Measurements from ENCODE around the gene RTRAF.

The RTRAF gene

DNA sequence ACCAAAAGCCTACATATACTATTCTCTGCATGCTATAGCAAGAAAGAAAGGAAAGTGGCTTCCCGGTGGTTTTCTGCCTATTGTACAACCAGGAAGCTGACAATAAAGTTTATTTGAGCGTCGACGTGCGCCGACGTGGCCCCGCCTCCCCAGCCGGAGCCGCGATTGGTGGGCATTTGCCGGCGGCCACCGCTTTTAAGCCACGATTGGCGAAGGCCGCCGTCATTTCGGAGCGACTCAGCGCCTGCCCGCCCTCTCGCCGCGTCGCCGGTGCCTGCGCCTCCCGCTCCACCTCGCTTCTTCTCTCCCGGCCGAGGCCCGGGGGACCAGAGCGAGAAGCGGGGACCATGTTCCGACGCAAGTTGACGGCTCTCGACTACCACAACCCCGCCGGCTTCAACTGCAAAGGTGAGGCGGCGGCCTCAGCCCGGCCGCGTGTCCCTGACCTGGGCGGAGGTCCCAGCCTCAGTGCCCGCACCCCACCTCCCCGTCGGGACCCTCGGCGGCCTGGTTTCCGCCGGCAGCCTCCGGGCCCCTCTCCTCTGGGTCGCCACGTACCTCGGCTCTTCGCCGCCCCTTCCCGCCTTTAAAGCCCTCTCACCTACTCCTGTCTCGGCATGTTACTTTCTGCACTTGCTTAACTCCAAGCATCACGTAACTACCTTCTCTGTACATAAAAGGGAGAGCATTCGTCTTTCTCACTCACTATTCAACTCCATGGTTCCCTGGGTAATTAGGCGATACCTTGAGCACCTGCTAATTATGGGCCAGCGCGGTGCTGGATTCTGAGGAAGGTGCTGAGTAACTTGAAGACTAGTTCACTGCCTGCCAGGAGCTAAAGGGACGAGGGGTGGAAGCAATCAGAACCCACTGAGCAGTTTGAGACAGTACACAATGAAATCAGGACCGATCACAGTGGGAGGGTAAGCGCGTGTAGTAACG, at the start of gene RTRAF:
Gene RTRAF, plus strand, starts transcription at position 254 of the 942 bp plus-strand sequence. Its CDS starts 94 bp downstream, at position 348.
- peak; percentile 78 to 86 (median 85) for DNase-seq

DNA sequence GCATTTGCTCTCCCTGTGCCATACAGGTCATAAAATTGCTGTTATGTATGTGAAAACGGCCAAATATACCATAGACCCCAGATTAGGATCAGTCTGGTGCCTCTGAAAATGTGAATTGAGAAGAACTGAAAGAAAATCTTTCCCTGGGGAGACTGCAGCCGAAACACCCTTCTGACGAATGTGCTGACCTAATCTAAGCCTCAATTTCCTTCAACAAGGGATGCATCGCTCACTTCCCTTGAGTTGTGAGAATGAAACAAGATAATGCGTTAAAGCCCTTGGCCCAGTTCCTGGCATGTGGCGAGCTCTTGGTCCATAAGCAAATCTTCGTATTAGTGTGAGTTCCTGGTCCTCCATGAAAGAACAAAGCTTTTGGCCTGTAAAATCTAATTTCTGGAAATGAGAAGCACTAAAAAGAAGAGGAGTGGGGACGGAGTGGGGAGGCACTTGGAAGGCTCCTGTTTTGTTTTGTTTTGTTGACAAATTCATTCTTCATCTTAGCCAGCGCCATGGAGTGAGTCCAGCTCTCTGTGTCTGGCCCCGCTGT, 49.5 kb upstream of the RTRAF start:
- DNase-seq: no peak

DNA sequence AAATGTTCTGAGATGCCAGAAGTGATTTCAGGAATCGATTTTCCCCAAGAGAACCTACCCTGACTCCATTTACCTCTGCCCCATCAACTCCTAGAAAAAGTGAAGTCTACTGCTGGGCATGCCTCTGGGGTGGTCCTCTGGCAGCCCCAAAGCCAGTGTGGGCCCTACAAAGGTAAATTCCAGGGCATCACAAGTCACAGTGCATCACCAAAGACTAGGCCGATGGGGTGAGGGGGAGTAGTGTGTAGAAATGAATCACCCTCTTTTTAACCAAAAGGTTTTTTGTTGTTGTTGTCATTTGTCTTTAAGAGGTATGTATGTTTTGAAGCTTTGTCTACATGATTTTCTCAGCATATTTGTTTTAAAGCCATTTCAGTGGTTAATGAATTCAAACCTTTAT, 46.4 kb upstream of the RTRAF start:
- DNase-seq: no peak

DNA sequence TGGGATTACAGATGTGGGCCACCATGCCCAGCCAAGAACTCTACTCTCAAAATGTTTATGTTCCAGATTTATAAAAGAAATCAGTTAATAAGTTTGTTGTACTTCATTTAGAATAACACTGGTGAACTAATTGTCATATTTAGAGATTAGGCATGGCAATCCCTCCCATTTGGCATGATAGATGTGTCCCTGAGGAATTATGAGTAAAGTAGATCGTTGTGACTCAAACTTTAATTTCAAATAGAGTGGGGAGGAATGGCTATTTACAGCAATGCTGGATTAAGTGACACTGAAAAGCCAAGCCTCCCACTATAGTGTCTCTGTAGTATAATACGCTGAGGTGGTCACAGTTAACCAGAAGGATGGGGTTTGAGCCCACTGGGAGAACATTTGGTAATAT, 39.3 kb upstream of the RTRAF start:
- DNase-seq: no peak

DNA sequence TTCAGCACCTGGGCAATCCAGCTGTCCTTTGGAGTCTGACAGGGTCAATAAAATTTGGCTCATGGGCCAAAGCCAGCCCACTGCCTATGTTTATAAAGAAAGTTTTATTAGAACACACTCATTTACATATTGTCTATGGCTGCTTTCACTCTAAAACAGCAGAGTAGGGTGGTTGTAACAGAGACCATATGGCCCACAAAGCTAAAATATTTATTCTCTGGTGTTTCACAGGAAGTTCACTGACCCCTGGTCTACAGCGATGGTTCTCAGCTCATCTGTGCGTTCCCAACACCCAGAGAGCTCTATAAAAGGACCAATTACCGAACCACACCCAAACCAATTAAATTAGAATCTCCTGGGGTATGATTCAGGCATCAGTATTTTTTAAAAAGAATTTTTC, 37.7 kb upstream of the RTRAF start:
- no peak for DNase-seq

DNA sequence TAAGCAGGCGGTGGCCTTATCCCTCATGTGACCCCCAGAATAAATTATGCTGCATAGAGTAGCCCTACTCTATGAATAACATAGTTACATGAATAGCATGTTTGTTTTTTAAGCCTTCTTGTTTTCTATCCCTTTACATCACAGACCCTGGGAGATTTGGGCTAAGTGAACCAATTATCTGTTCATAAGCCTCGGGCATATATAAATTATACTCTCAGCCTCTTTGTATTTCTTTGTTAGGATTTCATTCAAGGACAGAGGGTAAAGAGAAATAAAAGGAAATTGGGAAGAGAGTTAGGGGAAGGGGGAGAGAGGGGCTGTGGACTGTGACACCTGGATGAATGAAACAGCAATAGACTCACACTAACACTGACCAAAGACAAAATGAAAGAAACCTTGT, 35.3 kb upstream of the RTRAF start:
- no peak for DNase-seq

DNA sequence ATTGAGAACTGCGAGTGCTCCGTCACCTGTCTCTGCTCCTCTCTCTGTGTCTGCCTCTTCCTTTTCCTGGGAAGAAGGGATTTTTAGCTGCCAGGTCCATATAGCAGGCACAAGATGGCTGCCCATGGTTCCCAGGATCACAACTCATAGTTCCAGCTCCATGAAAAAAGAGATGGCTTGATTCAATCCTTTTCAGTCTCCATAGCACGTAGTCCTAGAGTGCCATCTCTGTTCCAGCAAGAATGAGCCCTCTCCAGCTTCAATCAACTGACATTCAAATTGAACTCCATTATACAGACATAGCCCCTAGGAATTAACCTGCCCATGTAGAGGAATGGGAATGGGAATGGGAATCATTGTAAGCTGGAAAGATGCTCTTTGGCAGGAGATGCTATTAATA, 34.7 kb upstream of the RTRAF start:
- no peak for DNase-seq

DNA sequence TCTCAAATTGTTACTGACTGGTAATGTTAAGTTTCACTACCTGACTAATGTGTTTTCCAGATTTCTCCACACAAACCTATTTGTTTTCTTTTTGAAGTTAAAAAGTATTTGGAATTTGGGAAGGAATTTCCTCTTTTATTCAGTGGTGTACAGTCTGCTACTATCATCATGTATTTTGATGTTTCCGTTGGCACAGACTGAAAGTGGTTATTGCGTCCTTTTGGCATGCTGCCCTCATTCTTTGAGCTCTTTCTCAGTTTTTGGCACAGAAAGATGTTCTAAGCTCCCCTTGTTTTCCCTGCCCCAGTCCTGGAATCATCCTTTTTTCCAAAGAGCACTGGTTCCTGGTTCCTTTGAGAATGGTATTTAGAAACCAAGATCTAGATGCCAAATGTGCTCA, 31.4 kb upstream of the RTRAF start:
- DNase-seq: no peak

DNA sequence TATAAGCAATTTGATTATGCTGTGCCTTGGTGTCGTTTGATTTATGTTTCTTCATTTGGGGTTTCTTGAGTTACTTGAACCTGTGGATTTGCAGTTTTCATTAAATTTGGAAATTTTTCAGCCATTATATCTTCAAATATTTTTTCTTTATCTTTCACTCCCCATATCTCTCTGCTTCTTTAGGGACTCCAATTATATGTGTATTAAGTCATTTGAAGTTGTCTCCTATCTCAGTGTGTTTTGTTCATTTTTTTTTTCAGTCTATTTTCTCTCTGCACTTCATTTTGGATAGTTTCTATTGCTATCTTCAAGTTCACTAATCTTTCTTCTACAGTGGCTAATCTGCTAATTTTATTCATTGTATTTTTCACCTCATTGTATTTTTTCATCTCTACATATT, 29.4 kb upstream of the RTRAF start:
- DNase-seq: no peak

DNA sequence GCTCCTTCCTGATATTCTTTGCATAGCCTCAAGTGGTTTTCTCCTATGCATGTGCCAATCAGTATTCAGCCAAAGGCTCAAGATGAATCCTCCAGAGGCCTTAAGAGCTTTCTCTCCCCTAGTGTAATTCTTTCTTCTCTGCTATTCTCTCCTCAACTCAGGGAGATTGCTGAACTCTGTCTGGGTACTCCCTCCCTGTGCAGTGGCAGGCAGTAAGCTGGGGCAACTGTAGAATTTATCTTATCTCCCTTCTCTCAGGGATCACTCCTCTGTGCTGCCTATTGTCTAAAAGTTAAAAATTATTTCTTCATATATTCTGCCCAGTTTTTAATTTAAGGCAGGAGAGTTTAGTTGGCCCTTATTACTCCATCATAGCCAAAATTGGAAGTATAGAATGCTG, 28.5 kb upstream of the RTRAF start:
- DNase-seq: no peak

DNA sequence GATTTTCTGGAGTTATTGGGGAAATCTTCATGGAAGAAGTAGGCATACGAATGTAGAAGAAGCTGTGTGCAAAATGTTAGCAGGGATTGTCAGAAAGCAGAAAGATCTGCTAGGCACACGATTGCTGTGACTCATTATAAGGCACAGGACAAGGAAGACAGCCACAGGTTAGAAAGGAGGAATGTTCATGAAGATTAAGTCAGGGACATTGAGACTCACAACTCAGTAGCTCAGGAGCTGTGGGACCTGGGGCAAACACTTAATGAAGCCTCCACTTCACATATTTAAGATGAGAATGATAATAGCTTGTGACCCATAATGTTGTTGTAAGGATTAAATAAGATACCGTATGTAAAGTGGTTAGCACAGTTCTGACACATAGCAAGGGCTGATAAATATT, 26.6 kb upstream of the RTRAF start:
- DNase-seq: no peak

DNA sequence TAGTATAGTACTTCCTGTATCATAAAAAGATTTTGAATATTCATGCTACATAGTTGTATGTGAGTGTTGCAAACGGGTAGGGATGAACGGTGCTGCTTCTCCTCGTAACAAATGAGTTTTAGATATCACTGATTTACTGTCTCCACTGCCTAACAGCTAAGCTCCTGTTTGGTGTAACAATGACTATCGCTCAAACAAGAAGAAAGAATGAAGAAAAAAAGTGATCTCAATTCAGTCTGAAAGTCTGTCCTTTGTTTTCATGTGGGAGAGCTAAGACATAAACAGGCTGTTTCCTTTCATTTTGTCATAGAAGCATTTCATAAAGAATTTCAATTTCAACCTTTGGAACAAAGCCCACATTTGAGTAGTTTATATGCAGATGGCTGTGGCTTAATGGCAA, 26.1 kb upstream of the RTRAF start:
- no peak for DNase-seq

DNA sequence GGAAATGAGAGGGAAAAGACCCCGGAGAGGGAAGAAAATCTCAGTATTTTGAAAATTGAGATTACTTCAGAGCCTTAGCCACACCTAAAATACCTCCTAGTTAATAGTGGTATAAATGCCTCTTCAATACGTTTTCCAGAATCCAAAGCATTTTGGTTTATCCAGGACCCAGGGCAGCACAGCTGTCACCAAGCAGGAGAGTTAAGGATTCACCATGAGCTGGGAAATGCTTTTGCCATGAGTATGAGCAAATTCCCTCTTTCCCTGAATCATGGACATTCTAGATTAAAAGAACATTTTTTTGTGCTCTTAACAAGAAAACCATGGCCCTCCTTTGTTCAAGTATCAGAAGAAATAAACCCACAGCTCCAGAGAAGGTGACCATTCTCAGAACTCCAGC, 21.8 kb upstream of the RTRAF start:
- DNase-seq: no peak

DNA sequence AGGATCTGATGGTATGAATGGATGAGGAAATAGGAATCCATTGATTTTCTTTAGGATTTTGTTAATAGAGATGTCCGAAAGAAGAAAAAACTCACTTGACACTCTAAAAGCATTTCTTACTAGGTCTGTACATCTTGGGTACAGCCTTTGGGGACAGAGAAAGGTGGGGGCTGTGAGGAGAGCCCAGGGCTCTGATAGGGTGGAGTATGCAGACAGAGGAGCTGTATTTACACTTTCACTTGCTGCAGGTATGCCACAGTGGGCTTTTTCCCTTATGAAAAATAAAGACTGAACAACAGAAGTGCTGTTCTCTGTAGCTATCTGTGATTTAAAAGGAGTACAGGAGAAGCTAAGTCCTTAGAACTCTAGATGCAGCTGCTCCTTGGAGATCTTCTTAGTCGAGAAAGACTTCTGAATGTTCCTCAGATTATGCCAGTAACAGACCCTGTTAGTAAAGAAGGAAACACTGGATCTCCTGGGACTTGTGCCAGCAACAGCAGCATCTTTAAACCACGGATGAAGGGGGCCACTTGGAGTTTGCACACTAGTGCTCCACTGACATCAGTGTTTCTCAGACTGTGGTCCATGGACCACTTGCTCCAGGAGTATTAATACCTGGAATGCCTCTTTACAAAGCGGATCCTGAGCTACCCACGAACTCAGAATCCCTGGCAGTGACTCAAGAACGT, 19.4 kb upstream of the RTRAF start:
- no peak for DNase-seq

DNA sequence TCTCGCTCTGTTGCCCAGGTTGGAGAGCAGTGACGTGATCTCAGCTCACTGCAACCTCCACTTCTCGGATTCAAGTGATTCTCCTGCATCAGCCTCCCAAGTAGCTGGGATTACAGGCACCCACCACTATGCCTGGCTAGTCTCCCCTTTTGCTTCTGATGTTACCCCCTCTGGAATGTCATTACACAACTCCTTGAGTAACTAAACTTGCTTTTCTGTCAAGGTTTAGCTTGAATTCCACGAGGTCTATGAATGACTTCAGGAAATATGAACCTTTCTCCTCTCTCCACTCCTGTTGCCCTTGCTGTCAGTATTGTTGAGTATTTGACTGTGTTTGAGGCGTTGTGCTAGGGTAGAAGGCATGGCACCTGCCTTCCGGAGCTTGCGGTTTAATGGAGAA, 16.8 kb upstream of the RTRAF start:
- DNase-seq: no peak

DNA sequence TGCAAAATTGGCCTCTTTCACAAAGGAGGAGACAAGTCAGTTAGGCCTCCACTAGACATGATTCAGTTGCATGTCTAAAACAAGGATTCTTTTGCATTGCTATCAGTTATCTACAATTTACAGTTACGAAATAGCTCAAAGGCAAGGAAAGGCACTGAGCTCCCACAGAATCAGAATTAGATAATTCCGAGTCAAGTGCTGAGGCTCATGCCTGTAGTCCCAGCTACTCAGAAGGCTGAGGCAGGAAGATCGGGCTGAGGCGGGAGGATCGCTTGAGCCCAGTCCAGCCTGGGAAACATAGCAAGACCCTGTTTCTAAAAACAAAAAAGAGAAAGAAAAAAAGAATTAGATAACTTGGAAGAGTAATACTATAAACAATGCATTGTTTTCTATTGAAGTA, 12.3 kb upstream of the RTRAF start:
- DNase-seq: no peak

DNA sequence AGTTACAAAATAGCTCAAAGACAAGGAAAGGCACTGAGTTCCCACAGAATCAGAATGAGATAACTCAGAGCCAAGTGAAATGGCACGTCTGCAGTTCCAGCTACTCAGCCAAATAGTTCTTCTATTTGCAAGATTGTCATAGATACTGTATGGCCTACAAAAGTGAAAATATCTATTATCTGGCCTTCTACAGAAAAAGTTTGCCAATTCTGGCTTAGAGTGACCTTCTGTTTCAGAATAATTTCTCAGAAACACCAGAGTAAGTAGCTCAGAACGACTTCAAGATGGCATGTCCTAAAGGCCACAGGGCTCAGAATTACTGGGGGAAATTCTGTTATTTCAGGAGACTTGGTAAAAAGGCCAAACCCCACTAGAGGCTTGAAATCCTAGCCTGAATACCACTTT, 10.7 kb upstream of the RTRAF start:
- no peak for DNase-seq

DNA sequence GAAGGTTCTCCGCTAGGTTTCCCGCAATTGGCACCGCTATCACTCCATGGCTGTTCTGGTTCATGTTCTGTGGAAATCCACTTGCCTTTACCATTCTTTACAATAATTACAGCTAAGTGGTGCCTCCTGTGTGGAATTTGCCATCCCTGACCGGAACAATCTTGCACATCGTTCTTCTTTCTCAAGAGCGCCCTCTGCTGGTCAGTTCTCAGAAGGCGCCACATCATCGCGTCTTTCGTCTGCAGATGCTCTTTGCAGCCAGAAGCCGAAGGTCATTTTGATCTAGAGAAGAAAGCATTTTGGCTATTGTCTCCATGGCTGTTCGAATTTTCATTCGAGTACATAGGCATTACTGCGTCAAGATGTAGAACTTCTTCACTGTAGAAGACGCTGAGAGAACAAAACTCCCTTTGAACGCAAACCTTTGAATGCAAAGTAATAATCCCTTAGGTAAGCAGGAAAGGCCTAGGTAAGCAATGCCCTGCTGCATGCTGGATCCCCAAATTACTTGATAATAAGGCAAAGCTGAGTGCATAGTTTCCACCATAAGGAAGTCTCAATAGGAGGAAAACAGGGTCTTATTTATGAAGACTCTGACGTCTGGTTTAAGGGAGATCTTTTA, 10.1 kb upstream of the RTRAF start:
- DNase-seq: peak; percentile 54 to 81 (median 68)

DNA sequence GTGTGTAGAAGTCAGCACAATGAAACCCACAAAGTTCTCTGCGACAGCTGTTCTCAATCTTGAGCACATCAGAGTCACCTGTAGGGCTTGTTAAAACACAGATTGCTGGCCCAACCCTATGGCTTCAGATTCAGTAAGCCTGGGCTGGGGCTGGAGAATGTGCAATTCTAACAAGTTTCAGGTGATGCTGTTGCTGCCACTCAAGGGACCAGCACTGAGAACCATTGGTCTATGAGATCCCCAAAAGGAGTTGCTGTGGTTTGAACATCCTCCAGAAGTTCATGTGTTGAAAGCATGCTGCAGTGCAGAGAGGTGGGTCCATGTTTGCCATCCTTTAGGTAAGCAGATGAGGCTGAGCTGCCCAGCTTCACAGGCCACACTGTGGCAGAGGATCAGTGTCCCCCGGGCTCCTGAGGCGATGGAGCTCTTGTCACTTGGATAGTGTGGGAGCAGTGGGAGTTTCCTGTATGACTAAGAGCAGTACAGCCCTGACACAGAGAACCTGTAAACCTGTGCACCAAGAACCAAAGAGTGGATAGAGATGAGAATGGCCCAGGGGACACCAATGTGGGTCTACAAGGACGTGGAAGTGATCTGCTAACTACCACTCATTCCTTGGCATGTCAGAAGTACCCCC, 8.0 kb upstream of the RTRAF start:
- no peak for DNase-seq

DNA sequence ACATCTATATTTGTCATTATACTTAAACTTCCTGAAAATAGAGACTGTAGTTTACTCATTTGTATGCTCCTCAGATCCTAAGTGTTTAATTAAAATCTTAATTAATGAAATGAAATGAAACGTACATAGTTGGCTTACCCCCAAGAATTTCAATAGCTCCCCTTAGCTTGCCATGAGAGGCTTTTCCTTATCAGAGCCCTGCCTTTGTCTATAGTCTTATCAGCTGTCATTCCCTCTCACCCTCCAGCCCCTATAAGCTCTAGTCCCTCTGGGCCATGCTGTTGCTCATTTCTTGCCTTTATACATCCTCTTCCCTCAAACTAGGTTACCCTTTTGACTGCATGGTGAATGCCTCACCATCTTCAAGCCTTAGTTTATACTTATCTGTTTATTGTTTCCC, 1.1 kb upstream of the RTRAF start:
- no peak for DNase-seq

DNA sequence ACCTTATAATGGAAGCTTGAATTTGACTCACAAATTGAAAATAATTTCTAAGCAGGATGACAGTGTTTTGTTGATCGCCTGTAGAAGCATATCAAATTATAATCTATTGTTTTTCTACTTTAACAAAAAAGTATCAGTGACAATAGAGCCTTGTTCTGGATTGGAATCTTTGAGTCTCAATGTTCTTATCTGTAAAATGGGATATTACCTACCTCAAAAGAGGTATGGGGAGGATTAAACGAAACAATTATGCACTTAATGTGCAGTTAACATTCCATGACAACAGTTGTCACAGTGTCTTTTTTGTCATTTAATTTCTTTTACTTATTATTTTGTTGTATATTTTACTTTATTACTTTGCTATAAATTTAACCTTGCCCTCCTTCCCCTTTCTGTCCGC, 1.1 kb downstream of the RTRAF start:
- no peak for DNase-seq

DNA sequence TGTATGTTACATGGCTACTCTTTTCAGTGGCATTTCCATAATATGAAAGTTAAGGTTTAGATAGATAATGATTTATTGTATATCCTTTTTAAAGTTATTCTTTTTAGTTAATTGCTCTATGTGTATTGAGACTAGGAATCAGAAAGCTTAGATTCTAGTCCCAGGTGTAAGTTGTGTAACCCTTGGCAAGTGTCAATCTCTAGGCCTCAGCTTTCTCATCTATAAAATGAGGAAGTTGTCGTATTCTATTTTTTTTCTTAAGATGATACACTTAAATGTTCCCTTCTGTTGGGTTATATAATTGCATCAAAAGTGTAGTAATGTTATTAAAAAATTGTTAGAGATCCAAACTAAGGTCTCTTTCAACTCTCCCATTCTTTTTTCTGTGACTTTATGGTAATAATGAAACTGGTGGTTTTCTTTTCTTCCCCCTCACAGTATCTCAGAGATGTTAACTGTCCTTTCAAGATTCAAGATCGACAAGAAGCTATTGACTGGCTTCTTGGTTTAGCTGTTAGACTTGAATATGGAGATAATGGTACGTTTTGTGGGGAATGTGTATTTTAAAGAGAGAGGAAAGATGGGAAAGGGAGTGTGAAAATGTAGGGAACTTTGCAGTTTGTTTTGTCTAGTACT, 4.1 kb downstream of the RTRAF start:
- DNase-seq: no peak

Measured in activated CD4-positive, CD25-positive, alpha-beta regulatory T cell (primary cell).